T-helper 2 cell treated with Interferon-gamma antibody and Interleukin-4, amounts not matched to agents 100 ng/mL and 5 ng/mL, for 36 hours (primary cell): ENCODE measurements around the gene C11orf68. TPM values are rescaled to one million over a fixed set of nuclear protein-coding genes. Genes with fewer than 3 reads are reported as not detected.

Experiments
- intact Hi-C: fragments of 100-400 bp; cut with micrococcal nuclease; formaldehyde crosslinking; loops from one replicate; pipeline ENCODE4 v1.15.1; 2023
- total RNA-seq: library from RNA; stranded (reverse); gene quantifications from 2 replicates; pipeline ENCODE4 v1.2.3, GENCODE V29; 2022

Gene C11orf68
- total RNA-seq, 1 donor from 2014 or later: 24.2 TPM

DNA sequence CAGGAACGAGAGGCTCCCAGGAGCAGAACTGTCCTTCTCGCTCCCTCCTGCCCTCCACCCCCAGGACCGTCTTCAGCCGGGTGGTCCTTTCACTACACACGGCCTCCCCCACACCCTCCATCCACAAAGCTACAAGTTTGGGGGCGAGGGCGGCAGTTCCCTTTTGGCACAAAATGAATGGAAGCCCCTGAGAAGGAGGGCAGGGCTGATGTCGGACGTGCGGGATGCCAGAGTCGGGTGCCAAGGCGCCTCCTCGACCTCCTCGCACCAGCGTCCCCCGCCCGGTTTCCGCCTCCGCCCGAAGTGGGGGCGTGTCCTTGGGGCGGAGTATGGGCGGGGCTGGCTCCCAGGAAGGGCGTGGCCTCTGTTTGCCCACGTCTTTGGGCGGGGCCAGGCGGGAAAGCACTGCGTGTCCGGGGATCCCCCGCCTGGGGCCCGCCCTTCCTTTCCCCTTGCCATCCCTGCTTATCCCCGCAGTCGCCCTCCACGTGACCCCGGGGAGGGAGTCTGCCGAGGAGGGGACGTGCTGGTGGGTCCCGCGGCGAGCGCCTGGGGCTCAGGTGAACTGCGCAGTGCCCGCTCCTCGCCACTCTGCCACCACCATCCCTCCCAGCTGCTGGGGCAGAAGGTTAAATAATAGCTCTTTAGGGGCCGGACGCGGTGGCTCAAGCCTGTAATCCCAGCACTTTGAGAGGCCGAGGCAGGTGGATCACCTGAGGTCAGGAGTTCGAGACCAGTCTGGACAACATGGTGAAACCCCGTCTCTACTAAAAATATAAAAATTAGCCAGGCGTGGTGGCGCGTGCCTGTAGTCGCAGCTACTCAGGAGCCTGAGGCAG lies 45.3 kb downstream of the C11orf68 start:
- intact Hi-C loops: loop anchor here (1.0 kb wide), 4 partner anchors 11 to 46 kb away; partner anchors contain the start of genes C11orf68, DRAP1, FIBP and MUS81

DNA sequence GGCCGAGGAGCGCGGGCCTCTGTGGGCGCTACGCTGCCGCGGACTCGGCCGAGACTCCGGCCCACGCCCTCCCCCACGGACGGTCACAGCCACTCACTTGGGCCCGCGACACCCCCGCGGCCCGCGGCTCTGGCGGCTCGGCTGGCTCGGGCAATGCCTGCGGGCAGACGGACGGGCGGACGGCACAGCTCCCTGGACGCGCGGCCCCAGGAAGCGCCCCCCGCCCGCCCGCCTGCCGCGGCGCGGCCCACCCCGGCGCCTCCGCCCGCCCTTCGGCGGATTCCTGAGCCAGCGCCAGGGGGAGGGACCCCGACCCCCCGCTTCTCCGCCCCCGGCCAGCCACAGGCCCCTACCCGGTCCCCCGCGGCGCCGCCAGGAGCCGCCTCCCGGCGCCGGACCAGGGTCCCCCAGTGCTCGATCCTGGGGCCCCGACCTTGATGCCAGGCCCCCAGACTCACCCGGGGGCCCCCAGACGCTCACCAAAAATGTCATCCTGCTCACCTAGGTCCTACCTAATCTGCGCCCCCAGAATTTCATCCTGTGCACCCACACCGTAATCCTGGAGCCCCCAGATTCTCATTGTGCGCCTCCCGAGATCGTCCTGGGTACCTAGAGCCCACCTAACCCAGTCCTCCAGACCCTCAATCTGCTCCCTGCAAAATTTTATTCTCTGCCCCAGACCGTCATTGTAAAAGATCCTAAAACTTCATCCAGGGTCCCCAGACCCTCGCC lies 46.1 kb downstream of the C11orf68 start, which contains the start of gene EFEMP2:
TSS of gene EFEMP2 (minus strand) at position 215 of the 732 bp plus-strand sequence. CDS start 446 bp downstream, outside the sequence.
- intact Hi-C loops: loop anchor here (1.0 kb wide), 4 partner anchors 12 to 47 kb away; partner anchors contain the start of genes C11orf68, DRAP1, FIBP and MUS81

DNA sequence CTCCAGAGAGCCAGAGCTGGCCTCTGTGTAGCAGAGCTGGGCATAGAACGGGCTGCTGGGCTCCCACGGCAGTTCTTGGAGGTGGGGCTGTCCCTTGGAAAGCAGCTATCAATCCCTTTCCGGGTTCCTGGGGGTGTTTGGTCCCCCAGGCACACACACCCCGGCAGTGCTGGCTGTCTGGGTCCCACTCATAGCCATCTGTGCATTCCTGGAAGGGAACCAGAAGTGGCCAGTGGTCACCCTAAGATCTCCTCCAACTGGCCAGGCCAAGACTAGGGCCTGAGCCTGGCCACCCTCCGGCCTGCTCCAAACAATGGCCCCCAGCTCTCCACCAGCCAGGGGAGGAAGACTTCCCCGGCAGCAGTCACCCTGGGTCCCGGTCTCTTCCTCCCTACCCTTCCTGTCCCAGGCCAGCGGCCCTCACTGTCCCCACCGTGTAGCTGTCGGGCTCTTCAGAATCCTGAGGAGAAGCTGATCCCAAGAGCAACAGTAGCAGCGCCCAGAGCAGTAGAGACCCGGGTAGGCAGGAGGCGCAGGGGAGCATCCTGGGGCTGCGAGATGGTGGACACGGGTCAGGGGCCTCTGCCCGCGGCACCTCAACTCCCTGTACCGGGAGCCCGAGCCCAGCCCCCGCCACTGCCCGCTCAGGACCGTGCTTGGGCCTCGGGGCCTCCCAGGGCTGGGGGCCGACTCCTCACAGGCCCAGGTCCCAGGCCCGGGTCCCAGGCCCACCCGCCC lies 46.9 kb downstream of the C11orf68 start:
- intact Hi-C loops: no loop called here

- intact Hi-C loops: no loop called here
Measured at GRCh38 chr11:65870706-65871681, 47.9 kb downstream of the C11orf68 start.

DNA sequence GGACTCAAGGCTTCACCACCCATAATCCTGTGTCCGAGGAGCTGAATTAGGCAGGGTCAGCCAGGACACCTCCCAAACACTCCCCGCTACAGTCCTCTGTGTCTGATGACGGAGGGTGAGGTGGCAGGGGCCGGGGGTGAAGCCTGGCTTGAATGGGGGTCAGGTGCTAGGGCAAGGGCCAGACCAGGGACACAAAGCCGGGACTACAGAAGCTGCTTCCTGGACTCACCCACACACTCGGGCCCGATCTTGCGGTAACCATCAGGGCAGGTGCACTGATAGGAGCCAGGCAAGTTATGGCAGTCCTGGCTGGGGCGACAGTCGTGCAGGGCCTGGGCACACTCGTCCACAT lies 48.6 kb downstream of the C11orf68 start:
- intact Hi-C loops: no loop called here

GRCh38 chr11:65869643-65870306 lies 49.1 kb downstream of the C11orf68 start:
- intact Hi-C loops: no loop called here

DNA sequence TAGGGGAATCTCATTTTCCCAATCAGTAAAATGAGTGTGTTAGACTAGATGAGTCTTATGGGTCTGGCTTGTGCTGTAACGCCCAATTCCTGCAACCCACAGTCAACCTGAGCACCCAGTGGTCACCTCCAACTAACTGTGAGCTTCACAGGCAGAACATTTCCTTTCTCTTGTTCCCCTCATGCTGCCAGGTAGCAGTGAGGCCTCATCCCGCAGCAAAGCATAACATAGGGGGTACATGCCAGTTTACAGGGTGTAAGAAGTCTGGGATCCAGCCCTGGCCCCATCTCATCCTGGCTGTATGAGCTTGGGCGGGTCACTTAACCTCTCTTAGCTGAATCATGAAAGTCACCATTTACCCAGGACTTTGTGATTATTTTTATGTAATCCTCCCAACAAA lies 50.0 kb downstream of the C11orf68 start:
- intact Hi-C loops: no loop called here

DNA sequence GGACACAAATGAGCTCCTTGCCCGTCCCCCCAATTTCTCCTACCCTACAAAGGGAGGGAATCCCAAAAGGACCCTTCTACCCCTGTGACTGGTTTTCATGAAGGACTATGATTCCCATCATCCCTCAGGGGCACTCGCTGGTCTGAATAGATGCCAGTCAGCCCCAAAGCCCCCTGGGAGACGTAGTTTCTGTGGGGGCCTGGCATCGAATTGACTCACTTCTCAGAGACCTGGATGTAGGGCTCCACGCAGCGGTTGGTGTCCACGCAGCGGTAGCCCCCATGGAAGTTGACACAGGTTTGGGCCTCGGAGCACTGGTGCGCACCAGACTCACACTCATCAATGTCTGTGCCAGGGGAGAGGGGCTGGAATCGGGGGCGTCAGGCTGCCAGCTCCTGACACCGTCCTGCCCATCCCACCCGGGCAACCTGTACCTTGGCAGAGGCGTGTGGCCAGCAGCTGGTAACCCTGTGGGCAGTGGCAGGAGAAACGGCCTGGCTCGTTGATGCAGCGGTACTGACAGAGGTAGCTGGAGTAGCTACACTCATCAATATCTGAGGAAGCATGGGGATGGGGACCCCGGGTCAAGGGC lies 50.7 kb downstream of the C11orf68 start:
- intact Hi-C loops: no loop called here

DNA sequence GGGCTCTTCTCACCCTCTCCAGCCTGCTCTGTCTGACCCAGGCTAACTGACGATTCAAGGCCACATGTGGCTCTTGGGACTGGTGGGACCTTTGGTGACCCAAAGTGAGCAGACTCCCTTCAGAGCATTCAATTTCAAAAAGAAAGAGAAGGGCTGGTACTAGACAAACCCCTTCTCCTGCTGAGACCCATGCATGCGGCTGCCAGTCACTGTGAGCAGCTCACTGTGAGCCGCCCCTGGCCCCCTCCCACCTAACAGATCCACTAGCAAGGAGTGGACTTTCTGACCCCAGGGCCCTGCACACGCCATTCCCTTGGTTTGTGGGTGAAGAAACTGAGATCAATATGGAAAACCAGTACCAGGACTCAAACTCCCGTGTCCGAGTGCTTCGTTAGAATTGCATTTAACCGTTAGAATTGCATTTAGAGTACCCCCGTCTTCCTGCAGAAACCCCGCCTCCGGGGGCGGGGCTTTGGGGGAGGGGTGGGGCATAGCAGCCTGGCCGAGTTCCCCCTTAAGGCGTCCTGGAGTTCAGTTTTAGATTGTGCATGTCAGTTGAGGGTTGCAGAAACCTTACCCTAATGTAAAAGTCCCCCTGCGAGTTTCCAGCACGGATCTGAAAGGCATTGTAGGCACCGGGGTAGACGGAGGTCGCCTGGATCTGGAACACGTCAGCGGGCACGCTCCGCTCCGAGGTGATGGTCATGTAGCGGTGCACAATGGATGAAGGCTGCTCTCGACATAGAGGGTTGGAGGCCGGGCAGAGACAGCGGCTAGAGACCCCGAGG lies 51.4 kb downstream of the C11orf68 start:
- intact Hi-C loops: no loop called here

Other genes with a start within 250 kb of the C11orf68 start
- gene KAT5, start 206.8 kb downstream of the C11orf68 start, total RNA-seq: 67.3 and 72.0 TPM in 2 replicates
- gene RNASEH2C, start 198.3 kb downstream of the C11orf68 start, total RNA-seq: 97.0 and 105 TPM in 2 replicates
- gene AP5B1, start 138.1 kb downstream of the C11orf68 start, total RNA-seq: 20.1 and 21.2 TPM in 2 replicates
- 0.09 TPM in 1 of 2 replicates, not detected in the other for gene OVOL1, start 132.0 kb downstream of the C11orf68 start, total RNA-seq
- gene SNX32, start 85.1 kb downstream of the C11orf68 start, total RNA-seq: 1.0 and 1.6 TPM in 2 replicates
- gene CFL1, start 60.9 kb downstream of the C11orf68 start, total RNA-seq: 1,805 and 1,835 TPM in 2 replicates
- gene MUS81, start 58.6 kb downstream of the C11orf68 start, total RNA-seq: 94.0 and 101 TPM in 2 replicates
- gene EFEMP2, start 46.3 kb downstream of the C11orf68 start, total RNA-seq: 5.4 and 7.2 TPM in 2 replicates
- 26.4 and 29.3 TPM in 2 replicates for gene CTSW, start 39.2 kb downstream of the C11orf68 start, total RNA-seq
- gene FIBP, start 30.6 kb downstream of the C11orf68 start, total RNA-seq: 82.9 and 84.7 TPM in 2 replicates
- 45.2 and 47.0 TPM in 2 replicates for gene CCDC85B, start 28.4 kb downstream of the C11orf68 start, total RNA-seq
- gene FOSL1, start 18.7 kb downstream of the C11orf68 start, total RNA-seq: 3.7 and 4.5 TPM in 2 replicates
- gene DRAP1, start 364 bp upstream of the C11orf68 start, total RNA-seq: 131 and 132 TPM in 2 replicates
- gene TSGA10IP, start 26.4 kb upstream of the C11orf68 start, total RNA-seq: not detected in 2 replicates
- 88.8 and 96.5 TPM in 2 replicates for gene SART1, start 42.7 kb upstream of the C11orf68 start, total RNA-seq
- 50.7 and 57.1 TPM in 2 replicates for gene EIF1AD, start 83.1 kb upstream of the C11orf68 start, total RNA-seq
- gene BANF1, start 83.4 kb upstream of the C11orf68 start, total RNA-seq: 258 and 269 TPM in 2 replicates
- 0.34 TPM in 1 of 2 replicates, not detected in the other for gene CST6, start 92.9 kb upstream of the C11orf68 start, total RNA-seq
- 0.32 TPM in 1 of 2 replicates, not detected in the other for gene CATSPER1, start 107.4 kb upstream of the C11orf68 start, total RNA-seq
- gene GAL3ST3, start 130.1 kb upstream of the C11orf68 start, total RNA-seq: not detected in 2 replicates
- gene SF3B2, start 133.3 kb upstream of the C11orf68 start, total RNA-seq: 226 and 228 TPM in 2 replicates
- 94.5 and 102 TPM in 2 replicates for gene PACS1, start 151.2 kb upstream of the C11orf68 start, total RNA-seq